Measurements from ENCODE around the gene TMEM170B. TPM values are rescaled to one million over a fixed set of nuclear protein-coding genes. Genes with fewer than 3 reads are reported as not detected.
"Not testable (repeated sequence)": the region's sequence is repeated elsewhere in the genome, so short reads cannot be mapped to it uniquely, and the experiment has no call there.

Gene TMEM170B
- total and polyA plus RNA-seq, 5 donors from 2014 or later = 0.06 to 0.27 (median 0.21) TPM; not detected in 1

DNA sequence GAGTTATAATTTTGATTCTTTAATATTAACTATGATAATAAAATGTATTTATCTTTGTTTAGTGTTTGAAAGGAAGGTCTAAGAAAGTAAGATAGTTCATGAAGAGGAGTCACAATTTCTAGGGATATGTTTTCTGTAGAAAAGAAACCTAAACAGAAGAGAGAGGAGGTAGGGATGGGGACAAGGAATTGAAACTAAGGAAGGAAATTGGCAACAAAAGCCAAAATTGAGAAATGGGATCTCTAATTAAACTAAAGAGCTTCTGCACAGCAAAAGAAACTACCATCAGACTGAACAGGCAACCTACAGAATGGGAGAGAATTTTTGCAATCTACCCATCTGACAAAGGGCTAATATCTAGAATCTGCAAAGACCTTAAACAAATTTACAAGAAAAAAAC lies 10.3 kb downstream of the TMEM170B start:
- not testable (repeated sequence) for H3K4me3 Mint-ChIP-seq; H3K4me3 ChIP-seq (ENCODE audit: low read depth, low read length); H3K27ac ChIP-seq (ENCODE audit: insufficient read depth, low read length, poor library complexity, severe bottlenecking); H3K4me1 ChIP-seq (ENCODE audit: control insufficient read depth, insufficient read depth, low read length, poor library complexity, severe bottlenecking); H3K4me1 Mint-ChIP-seq; ATAC-seq (ENCODE audit: low read depth in 2 of 2); H3K9me3 Mint-ChIP-seq; H3K9me3 ChIP-seq (ENCODE audit: control insufficient read depth in 2 of 2, low read length in 2 of 2); H3K27ac Mint-ChIP-seq; DNase-seq; H3K36me3 ChIP-seq (ENCODE audit: control insufficient read depth, insufficient read depth, low read length); H3K36me3 Mint-ChIP-seq; H3K27me3 ChIP-seq (ENCODE audit: control insufficient read depth, insufficient read depth, low read length)
- peaks cover 12% of the 10 kb centered on the region for H3K27me3 Mint-ChIP-seq

DNA sequence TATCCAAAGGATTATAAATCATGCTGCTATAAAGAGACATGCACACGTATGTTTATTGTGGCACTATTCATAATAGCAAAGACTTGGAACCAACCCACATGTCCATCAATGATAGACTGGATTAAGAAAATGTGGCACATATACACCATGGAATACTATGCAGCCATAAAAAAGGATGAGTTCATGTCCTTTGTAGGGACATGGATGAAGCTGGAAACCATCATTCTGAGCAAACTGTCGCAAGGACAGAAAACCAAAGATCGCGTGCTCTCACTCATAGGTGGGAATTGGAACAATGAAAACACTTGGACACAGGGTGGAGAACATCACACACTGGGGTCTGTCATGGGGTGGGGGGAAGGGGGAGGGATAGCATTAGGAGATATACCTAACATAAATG lies 11.0 kb downstream of the TMEM170B start:
- not testable (repeated sequence) for H3K9me3 ChIP-seq (ENCODE audit: control insufficient read depth in 2 of 2, low read length in 2 of 2); ATAC-seq (ENCODE audit: low read depth in 2 of 2); H3K36me3 Mint-ChIP-seq; DNase-seq; H3K4me1 Mint-ChIP-seq; H3K27ac ChIP-seq (ENCODE audit: insufficient read depth, low read length, poor library complexity, severe bottlenecking); H3K36me3 ChIP-seq (ENCODE audit: control insufficient read depth, insufficient read depth, low read length); H3K4me1 ChIP-seq (ENCODE audit: control insufficient read depth, insufficient read depth, low read length, poor library complexity, severe bottlenecking); H3K9me3 Mint-ChIP-seq; H3K4me3 Mint-ChIP-seq; H3K4me3 ChIP-seq (ENCODE audit: low read depth, low read length); H3K27me3 ChIP-seq (ENCODE audit: control insufficient read depth, insufficient read depth, low read length); H3K27ac Mint-ChIP-seq
- peaks cover 13% of the 10 kb centered on the region for H3K27me3 Mint-ChIP-seq

DNA sequence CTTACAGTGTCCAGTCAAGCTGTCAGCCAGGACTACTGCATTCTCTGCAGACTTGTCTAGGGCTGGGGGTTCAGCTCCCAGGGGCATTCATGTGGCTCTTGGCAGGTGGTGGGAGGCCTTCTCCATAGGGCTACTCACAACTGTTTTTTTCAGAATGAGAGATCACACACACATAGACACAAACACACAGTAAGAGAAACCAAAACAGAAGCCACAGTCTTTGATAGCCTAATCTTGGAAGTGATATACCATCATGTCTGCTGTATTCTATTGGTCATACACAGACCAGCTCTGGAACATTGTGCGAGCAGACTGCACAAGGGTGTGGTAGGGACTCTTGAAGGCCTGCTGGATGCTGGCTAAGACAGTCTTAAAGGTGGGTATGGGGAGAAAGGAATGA lies 13.5 kb downstream of the TMEM170B start:
- ATAC-seq (ENCODE audit: low read depth in 2 of 2) (no peak), DNase-seq (no peak)
- peak overlapping the region in 1 of 3 donors; percentile 10 for H3K27ac Mint-ChIP-seq
- Histone ChIP-seq H3K27me3 (ENCODE audit: control insufficient read depth, insufficient read depth, low read length) (peaks cover 2% of the 10 kb centered on the region), H3K27ac (ENCODE audit: insufficient read depth, low read length, poor library complexity, severe bottlenecking) (no peak overlapping the region), H3K9me3 (ENCODE audit: control insufficient read depth in 2 of 2, low read length in 2 of 2) (no peaks in the 10 kb centered on the region), H3K4me1 (ENCODE audit: control insufficient read depth, insufficient read depth, low read length, poor library complexity, severe bottlenecking) (no peaks in the 10 kb centered on the region), H3K36me3 (ENCODE audit: control insufficient read depth, insufficient read depth, low read length) (no peaks in the 10 kb centered on the region), H3K4me3 (ENCODE audit: low read depth, low read length) (no peak overlapping the region)
- no peaks in the 10 kb centered on the region for H3K36me3 Mint-ChIP-seq
- no peaks in the 10 kb centered on the region for H3K9me3 Mint-ChIP-seq
- peaks cover 16% of the 10 kb centered on the region for H3K27me3 Mint-ChIP-seq
- no peak overlapping the region for H3K4me3 Mint-ChIP-seq
- H3K4me1 Mint-ChIP-seq = no peaks in the 10 kb centered on the region

DNA sequence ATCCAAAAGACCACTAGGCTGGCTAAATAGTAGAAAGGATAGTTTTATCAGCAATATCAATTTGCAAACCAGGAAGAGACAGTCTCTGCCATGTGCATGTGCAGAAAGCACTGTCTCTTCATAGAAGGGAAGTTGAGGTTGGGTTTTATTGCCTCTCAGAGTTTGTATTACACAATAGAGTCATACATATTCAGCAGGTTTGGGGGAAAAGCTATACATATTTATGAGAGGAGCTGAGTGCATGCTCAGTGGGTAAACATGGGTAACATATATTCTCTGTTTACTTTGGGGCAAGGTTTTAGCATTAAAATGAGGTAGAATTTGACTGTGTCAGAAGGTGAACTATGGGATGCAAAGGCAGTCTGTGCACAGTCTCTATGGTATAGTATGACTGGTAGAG lies 14.9 kb downstream of the TMEM170B start:
- Histone ChIP-seq H3K36me3 (ENCODE audit: control insufficient read depth, insufficient read depth, low read length) (no peaks in the 10 kb centered on the region), H3K4me3 (ENCODE audit: low read depth, low read length) (no peak overlapping the region), H3K27me3 (ENCODE audit: control insufficient read depth, insufficient read depth, low read length) (peaks cover 4% of the 10 kb centered on the region), H3K9me3 (ENCODE audit: control insufficient read depth in 2 of 2, low read length in 2 of 2) (no peaks in the 10 kb centered on the region), H3K4me1 (ENCODE audit: control insufficient read depth, insufficient read depth, low read length, poor library complexity, severe bottlenecking) (no peaks in the 10 kb centered on the region), H3K27ac (ENCODE audit: insufficient read depth, low read length, poor library complexity, severe bottlenecking) (no peak overlapping the region)
- ATAC-seq (ENCODE audit: low read depth in 2 of 2) (no peak), DNase-seq (peak in 1 of 3 donors; percentile 7)
- H3K4me3 Mint-ChIP-seq = no peak overlapping the region
- no peak overlapping the region for H3K27ac Mint-ChIP-seq
- peaks cover 16% of the 10 kb centered on the region for H3K27me3 Mint-ChIP-seq
- H3K4me1 Mint-ChIP-seq = no peaks in the 10 kb centered on the region
- no peaks in the 10 kb centered on the region for H3K36me3 Mint-ChIP-seq
- H3K9me3 Mint-ChIP-seq = no peaks in the 10 kb centered on the region

DNA sequence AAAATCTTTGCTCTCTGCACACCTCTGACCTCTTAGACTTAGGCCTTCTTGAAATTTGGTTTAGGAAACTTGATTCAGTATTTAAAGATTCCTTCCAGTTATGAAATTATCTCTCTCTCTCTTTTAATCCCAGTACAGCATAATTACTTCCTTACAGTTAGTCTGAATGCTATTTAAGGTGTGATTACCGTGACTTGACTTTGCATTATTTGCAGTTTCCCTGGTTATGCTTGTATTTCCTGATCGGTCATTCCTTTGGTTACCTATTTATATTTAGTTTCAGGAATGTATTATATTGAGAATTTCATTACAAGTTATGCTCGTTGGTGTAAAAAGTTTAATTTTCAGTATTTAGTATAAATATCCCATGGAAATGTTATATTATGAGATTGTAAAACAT lies 16.3 kb downstream of the TMEM170B start:
- H3K27ac ChIP-seq (ENCODE audit: insufficient read depth, low read length, poor library complexity, severe bottlenecking) = no peak overlapping the region
- ATAC-seq (ENCODE audit: low read depth in 2 of 2) (no peak), DNase-seq (no peak)
- H3K4me1 ChIP-seq (ENCODE audit: control insufficient read depth, insufficient read depth, low read length, poor library complexity, severe bottlenecking) = no peaks in the 10 kb centered on the region
- Mint-ChIP-seq H3K36me3 (no peaks in the 10 kb centered on the region), H3K4me1 (no peaks in the 10 kb centered on the region), H3K27ac (no peak overlapping the region), H3K4me3 (no peak overlapping the region), H3K27me3 (peaks cover 22% of the 10 kb centered on the region), H3K9me3 (no peaks in the 10 kb centered on the region)
- H3K27me3 ChIP-seq (ENCODE audit: control insufficient read depth, insufficient read depth, low read length) = peaks cover 4% of the 10 kb centered on the region
- H3K36me3 ChIP-seq (ENCODE audit: control insufficient read depth, insufficient read depth, low read length) = no peaks in the 10 kb centered on the region
- no peak overlapping the region for H3K4me3 ChIP-seq (ENCODE audit: low read depth, low read length)
- no peaks in the 10 kb centered on the region for H3K9me3 ChIP-seq (ENCODE audit: control insufficient read depth in 2 of 2, low read length in 2 of 2)

DNA sequence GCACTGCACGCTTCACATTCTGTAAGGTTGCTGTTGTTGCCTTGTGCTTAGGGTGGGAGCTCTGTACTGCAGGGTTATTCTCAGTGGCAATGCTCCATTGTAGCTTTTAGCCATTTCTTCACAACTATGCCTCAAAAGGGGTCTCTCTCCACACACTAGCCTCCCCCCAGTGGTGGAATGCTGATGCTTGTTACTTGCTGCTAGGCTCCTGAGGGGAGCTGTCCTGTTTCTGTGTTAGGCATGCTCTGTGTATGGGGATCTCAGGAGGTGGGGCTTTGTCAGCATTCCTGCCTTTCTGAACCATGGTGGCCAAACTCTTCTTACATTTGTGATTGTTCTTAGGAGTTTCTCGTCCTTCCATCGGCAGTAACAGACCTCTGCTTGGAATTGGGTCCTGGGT lies 18.8 kb downstream of the TMEM170B start:
- no peak for ATAC-seq (ENCODE audit: low read depth in 2 of 2)
- H3K9me3 ChIP-seq (ENCODE audit: control insufficient read depth in 2 of 2, low read length in 2 of 2) = no peaks in the 10 kb centered on the region
- no peak overlapping the region for H3K27ac Mint-ChIP-seq
- no peaks in the 10 kb centered on the region for H3K36me3 ChIP-seq (ENCODE audit: control insufficient read depth, insufficient read depth, low read length)
- H3K4me1 ChIP-seq (ENCODE audit: control insufficient read depth, insufficient read depth, low read length, poor library complexity, severe bottlenecking) = no peaks in the 10 kb centered on the region
- H3K27me3 ChIP-seq (ENCODE audit: control insufficient read depth, insufficient read depth, low read length) = peaks cover 4% of the 10 kb centered on the region
- H3K27me3 Mint-ChIP-seq = peaks cover 26% of the 10 kb centered on the region
- H3K4me3 ChIP-seq (ENCODE audit: low read depth, low read length) = no peak overlapping the region
- no peak for DNase-seq
- H3K4me1 Mint-ChIP-seq = no peaks in the 10 kb centered on the region
- H3K36me3 Mint-ChIP-seq = no peaks in the 10 kb centered on the region
- H3K4me3 Mint-ChIP-seq = no peak overlapping the region
- H3K9me3 Mint-ChIP-seq = no peaks in the 10 kb centered on the region
- no peak overlapping the region for H3K27ac ChIP-seq (ENCODE audit: insufficient read depth, low read length, poor library complexity, severe bottlenecking)

DNA sequence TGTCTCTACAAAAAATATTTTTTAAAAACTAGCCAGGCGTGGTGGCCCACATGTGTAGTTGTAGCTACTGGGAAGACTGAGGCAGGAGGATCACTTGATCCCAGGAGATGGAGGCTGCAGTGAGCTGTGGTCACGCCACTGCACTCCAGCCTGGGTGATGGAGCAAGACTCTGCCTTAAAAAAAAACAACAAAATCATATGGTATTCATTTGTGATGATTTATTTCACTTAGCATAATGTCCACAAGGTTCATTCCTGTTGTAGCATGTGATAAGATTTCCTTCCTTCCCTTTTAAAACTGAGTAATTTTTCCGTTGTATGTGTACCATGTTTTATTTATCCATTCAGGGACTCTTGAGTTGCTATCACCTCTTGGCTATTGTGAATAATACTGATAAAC lies 26.2 kb downstream of the TMEM170B start:
- no peaks in the 10 kb centered on the region for H3K4me1 ChIP-seq (ENCODE audit: control insufficient read depth, insufficient read depth, low read length, poor library complexity, severe bottlenecking)
- no peak overlapping the region for H3K4me3 ChIP-seq (ENCODE audit: low read depth, low read length)
- H3K9me3 ChIP-seq (ENCODE audit: control insufficient read depth in 2 of 2, low read length in 2 of 2) = no peaks in the 10 kb centered on the region
- no peak for DNase-seq
- no peaks in the 10 kb centered on the region for H3K9me3 Mint-ChIP-seq
- no peak for ATAC-seq (ENCODE audit: low read depth in 2 of 2)
- H3K27me3 Mint-ChIP-seq = peaks cover 9% of the 10 kb centered on the region
- H3K27me3 ChIP-seq (ENCODE audit: control insufficient read depth, insufficient read depth, low read length) = peaks cover under 1% of the 10 kb centered on the region
- H3K36me3 ChIP-seq (ENCODE audit: control insufficient read depth, insufficient read depth, low read length) = no peaks in the 10 kb centered on the region
- no peak overlapping the region for H3K27ac ChIP-seq (ENCODE audit: insufficient read depth, low read length, poor library complexity, severe bottlenecking)
- no peak overlapping the region for H3K4me3 Mint-ChIP-seq
- no peak overlapping the region for H3K27ac Mint-ChIP-seq
- H3K36me3 Mint-ChIP-seq = peaks cover 10% of the 10 kb centered on the region
- H3K4me1 Mint-ChIP-seq = no peaks in the 10 kb centered on the region

DNA sequence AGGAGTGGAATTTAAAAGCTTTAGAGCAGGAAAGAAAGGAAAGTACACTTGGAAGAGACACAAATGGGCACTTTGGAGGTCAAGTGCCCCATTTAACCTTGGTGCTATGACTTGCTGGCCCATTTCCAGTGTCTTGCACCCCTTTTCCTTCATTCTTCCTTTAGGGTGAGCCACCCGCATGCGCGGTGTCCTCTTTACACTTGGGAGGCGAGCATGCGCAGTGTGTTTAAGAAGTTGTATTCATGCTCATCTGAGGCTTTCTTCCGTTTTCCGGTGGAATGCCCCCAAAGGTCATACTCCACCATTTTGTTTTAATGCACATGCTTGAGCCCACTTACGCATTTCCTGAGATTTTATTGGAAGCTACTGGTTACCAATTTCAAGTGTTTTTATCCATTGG lies 29.1 kb downstream of the TMEM170B start:
- H3K4me3 ChIP-seq (ENCODE audit: low read depth, low read length) = no peak overlapping the region
- peaks cover 11% of the 10 kb centered on the region for H3K27me3 Mint-ChIP-seq
- no peak overlapping the region for H3K4me3 Mint-ChIP-seq
- DNase-seq (no peak), ATAC-seq (ENCODE audit: low read depth in 2 of 2) (no peak)
- H3K4me1 Mint-ChIP-seq = no peaks in the 10 kb centered on the region
- H3K4me1 ChIP-seq (ENCODE audit: control insufficient read depth, insufficient read depth, low read length, poor library complexity, severe bottlenecking) = no peaks in the 10 kb centered on the region
- no peaks in the 10 kb centered on the region for H3K36me3 ChIP-seq (ENCODE audit: control insufficient read depth, insufficient read depth, low read length)
- H3K9me3 ChIP-seq (ENCODE audit: control insufficient read depth in 2 of 2, low read length in 2 of 2) = no peaks in the 10 kb centered on the region
- H3K27ac ChIP-seq (ENCODE audit: insufficient read depth, low read length, poor library complexity, severe bottlenecking) = no peak overlapping the region
- peaks cover 10% of the 10 kb centered on the region for H3K36me3 Mint-ChIP-seq
- H3K27ac Mint-ChIP-seq = no peak overlapping the region
- H3K9me3 Mint-ChIP-seq = no peaks in the 10 kb centered on the region
- peaks cover 1% of the 10 kb centered on the region for H3K27me3 ChIP-seq (ENCODE audit: control insufficient read depth, insufficient read depth, low read length)
